ENCODE data around the gene GDF10.

Gene GDF10

GRCh38 chr10:47357131-47357582, 57.2 kb downstream of the GDF10 start:
- no peak for DNase-seq

DNA sequence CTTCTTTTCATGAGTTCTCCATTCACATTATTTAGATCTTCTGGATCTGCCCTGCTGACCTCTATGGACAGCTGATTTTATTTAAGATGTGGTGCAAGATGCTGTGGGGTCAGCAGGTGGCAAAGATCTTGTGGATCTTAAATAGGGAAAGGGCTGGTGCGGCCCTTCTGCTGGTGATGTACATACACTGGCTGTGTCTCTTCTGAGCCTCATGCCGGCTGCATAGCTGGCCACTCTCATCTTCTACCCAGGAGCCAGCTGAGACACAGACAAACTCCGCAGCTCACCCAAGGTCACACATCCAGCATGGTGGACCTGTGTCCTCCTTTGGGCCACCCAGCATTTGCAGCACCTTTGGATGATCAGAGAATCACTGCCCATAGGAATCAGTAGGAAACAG, 57.9 kb downstream of the GDF10 start:
- DNase-seq = no peak

GRCh38 chr10:47358457-47358856, 58.5 kb downstream of the GDF10 start:
- DNase-seq = no peak

GRCh38 chr10:47359101-47359500, 59.1 kb downstream of the GDF10 start:
- no peak for DNase-seq

- DNase-seq = no peak
Observed at GRCh38 chr10:47359626-47360418, 59.8 kb downstream of the GDF10 start.

DNA sequence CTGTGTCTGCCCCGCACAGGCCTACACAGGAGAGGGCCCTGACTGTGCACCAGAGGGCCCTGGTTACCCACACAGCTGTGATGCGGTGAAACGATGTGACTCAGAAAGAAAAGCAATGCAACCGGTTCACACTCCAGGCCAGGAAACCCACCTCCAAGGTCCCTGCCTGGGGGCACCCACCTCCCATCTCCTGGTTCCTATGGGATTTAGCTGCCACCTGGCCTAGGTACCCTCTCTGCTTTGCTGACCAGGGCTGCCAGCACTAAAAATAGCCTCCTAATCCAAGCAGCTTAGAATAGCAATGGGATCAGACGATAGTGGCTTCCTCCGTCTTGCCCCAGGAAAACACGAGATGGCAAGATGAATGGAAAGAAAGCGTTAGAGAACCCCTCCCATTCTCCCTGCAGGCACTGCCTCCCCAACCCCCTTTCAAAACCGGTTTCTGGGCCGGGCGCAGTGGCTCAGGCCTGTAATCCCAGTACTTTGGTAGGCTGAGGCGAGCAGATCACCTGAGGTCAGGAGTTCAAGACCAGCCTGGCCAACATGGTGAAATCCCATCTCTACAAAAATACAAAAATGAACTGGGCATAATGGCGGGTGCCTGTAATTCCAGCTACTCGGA, 60.5 kb downstream of the GDF10 start:
- no peak for DNase-seq

DNA sequence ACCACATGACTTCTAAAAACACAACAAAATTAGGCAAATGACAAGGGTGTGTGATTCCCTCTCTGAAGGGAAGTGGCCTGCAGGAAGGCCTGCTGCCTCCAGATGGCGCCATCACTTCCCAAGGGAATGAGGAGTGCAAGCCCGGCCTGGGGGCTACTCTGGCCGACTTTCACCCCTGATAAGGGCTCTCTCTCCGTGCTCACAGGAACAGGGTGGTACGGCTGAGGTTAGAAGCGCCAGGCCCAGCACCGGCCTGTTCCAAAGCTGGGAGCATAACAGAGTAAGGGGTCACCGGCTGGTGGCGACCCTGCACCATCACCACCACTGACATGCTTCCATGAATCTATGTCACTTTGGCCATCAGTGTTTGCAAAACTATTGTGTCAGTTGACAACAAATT, 61.3 kb downstream of the GDF10 start:
- no peak for DNase-seq

- DNase-seq = no peak
Observed at GRCh38 chr10:47362199-47362598, 62.2 kb downstream of the GDF10 start.
